MM.1S (cell line): Measurements from ENCODE around the gene TSPAN15.

Experiments used
- DNase-seq: peaks from one replicate; pipeline ENCODE4 v3.0.0-alpha.2; 2015
- H2AFZ ChIP-seq: fragments of 300-600 bp; sonication (generic); 2 replicates; pipeline ENCODE4 v1.6.0; 2016; ENCODE audit warnings: antibody characterized with exemption, low read length
- H3F3A ChIP-seq: fragments of 300-600 bp; sonication (generic); 2 replicates; pipeline ENCODE4 v1.6.1; 2016; ENCODE audit warnings: mild to moderate bottlenecking, antibody characterized with exemption, low read length, moderate library complexity, mixed read lengths; ENCODE audit not compliant: insufficient read depth
- H3K27ac ChIP-seq: fragments of 300-600 bp; sonication (generic); 2 replicates; pipeline ENCODE4 v1.5.1; 2016; ENCODE audit warnings: mild to moderate bottlenecking, low read length
- H3K27me3 ChIP-seq: fragments of 300-600 bp; sonication (generic); replicated peaks from 2 replicates; pipeline ENCODE4 v1.6.0; 2016; ENCODE audit warnings: low read length; ENCODE audit not compliant: insufficient read depth
- H3K36me3 ChIP-seq: fragments of 300-600 bp; sonication (generic); replicated peaks from 2 replicates; pipeline ENCODE4 v1.6.1; 2016; ENCODE audit warnings: mild to moderate bottlenecking, low read length, mixed read lengths; ENCODE audit not compliant: insufficient read depth
- H3K4me1 ChIP-seq: fragments of 300-600 bp; sonication (generic); 2 replicates; pipeline ENCODE4 v1.6.1; 2016; ENCODE audit warnings: low read length, mixed read lengths
- H3K4me2 ChIP-seq: fragments of 300-600 bp; sonication (generic); 2 replicates; pipeline ENCODE4 v1.6.0; 2016; ENCODE audit warnings: low read depth, low read length
- H3K4me3 ChIP-seq: fragments of 300-600 bp; sonication (generic); 2 replicates; pipeline ENCODE4 v1.5.1; 2016; ENCODE audit warnings: low read length, mixed read lengths
- H3K79me2 ChIP-seq: fragments of 300-600 bp; sonication (generic); 2 replicates; pipeline ENCODE4 v1.6.1; 2016; ENCODE audit warnings: mixed run types, low read length, mixed read lengths
- H3K9ac ChIP-seq: fragments of 300-600 bp; sonication (generic); 2 replicates; pipeline ENCODE4 v1.6.1; 2016; ENCODE audit warnings: low read length, mixed read lengths
- H3K9me2 ChIP-seq: fragments of 300-600 bp; sonication (generic); replicated peaks from 2 replicates; pipeline ENCODE4 v1.6.1; 2016; ENCODE audit warnings: mild to moderate bottlenecking, low read length, mixed read lengths; ENCODE audit not compliant: insufficient read depth
- H3K9me3 ChIP-seq: fragments of 300-600 bp; sonication (generic); replicated peaks from 2 replicates; pipeline ENCODE4 v1.6.1; 2016; ENCODE audit warnings: mild to moderate bottlenecking, low read length, mixed read lengths; ENCODE audit not compliant: insufficient read depth
- H4K20me1 ChIP-seq: fragments of 300-600 bp; sonication (generic); 2 replicates; pipeline ENCODE4 v1.6.1; 2016; ENCODE audit warnings: mild to moderate bottlenecking, low read length, moderate library complexity, mixed read lengths; ENCODE audit not compliant: insufficient read depth
- EZH2 ChIP-seq: fragments of 300-600 bp; sonication (generic); optimal IDR thresholded peaks from 2 replicates; pipeline ENCODE3; 2017; ENCODE audit warnings: low read depth, mild to moderate bottlenecking, antibody characterized with exemption, low read length, mixed read lengths
- EZH2phosphoT487 ChIP-seq: fragments of 300-600 bp; sonication (generic); IDR thresholded peaks from 2 replicates; pipeline ENCODE4 v1.6.1; 2018; ENCODE audit warnings: antibody characterized with exemption, low read length
- TF ChIP-seq, protein P1 (sequence below): fragments of 300-600 bp; sonication (generic); IDR thresholded peaks from 2 replicates; pipeline ENCODE4 v1.5.1; 2016; ENCODE audit warnings: antibody characterized with exemption, low read length, mixed read lengths

Gene TSPAN15

GRCh38 chr10:69461243-69462025 is 10.2 kb downstream of the TSPAN15 start:
- Histone ChIP-seq H3K27me3 (no peaks in the 10 kb centered on the region), H3K9me2 (no peaks in the 10 kb centered on the region), H2AFZ (no peak overlapping the region), H3K79me2 (no peaks in the 10 kb centered on the region), H3K4me3 (no peak overlapping the region), H3K4me2 (no peak overlapping the region), H3K4me1 (no peaks in the 10 kb centered on the region), H3K9ac (no peak overlapping the region), H3K9me3 (no peaks in the 10 kb centered on the region), H3F3A (no peaks in the 10 kb centered on the region), H3K27ac (no peak overlapping the region), H3K36me3 (no peaks in the 10 kb centered on the region), H4K20me1 (no peaks in the 10 kb centered on the region)
- DNase-seq, result no peak
- no peak for TF ChIP-seq EZH2phosphoT487

GRCh38 chr10:69463886-69464285 is 12.6 kb downstream of the TSPAN15 start:
- Histone ChIP-seq H3F3A (no peaks in the 10 kb centered on the region), H3K9ac (no peak overlapping the region), H3K27ac (no peak overlapping the region), H2AFZ (no peak overlapping the region), H3K27me3 (no peaks in the 10 kb centered on the region), H3K4me1 (no peaks in the 10 kb centered on the region), H3K79me2 (no peaks in the 10 kb centered on the region), H3K36me3 (no peaks in the 10 kb centered on the region), H4K20me1 (no peaks in the 10 kb centered on the region), H3K9me2 (no peaks in the 10 kb centered on the region), H3K4me2 (no peak overlapping the region), H3K4me3 (no peak overlapping the region), H3K9me3 (no peaks in the 10 kb centered on the region)
- TF ChIP-seq, protein P1, sequence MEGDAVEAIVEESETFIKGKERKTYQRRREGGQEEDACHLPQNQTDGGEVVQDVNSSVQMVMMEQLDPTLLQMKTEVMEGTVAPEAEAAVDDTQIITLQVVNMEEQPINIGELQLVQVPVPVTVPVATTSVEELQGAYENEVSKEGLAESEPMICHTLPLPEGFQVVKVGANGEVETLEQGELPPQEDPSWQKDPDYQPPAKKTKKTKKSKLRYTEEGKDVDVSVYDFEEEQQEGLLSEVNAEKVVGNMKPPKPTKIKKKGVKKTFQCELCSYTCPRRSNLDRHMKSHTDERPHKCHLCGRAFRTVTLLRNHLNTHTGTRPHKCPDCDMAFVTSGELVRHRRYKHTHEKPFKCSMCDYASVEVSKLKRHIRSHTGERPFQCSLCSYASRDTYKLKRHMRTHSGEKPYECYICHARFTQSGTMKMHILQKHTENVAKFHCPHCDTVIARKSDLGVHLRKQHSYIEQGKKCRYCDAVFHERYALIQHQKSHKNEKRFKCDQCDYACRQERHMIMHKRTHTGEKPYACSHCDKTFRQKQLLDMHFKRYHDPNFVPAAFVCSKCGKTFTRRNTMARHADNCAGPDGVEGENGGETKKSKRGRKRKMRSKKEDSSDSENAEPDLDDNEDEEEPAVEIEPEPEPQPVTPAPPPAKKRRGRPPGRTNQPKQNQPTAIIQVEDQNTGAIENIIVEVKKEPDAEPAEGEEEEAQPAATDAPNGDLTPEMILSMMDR, result no peak
- no peak for TF ChIP-seq EZH2
- no peak for TF ChIP-seq EZH2phosphoT487
- DNase-seq, result no peak

GRCh38 chr10:69464401-69464800 is 13.1 kb downstream of the TSPAN15 start:
- no peaks in the 10 kb centered on the region for H3K27me3 ChIP-seq
- no peak overlapping the region for H3K4me2 ChIP-seq
- no peak overlapping the region for H3K27ac ChIP-seq
- no peaks in the 10 kb centered on the region for H3F3A ChIP-seq
- no peak overlapping the region for H3K4me3 ChIP-seq
- no peak overlapping the region for H3K9ac ChIP-seq
- H3K9me2 ChIP-seq, result no peaks in the 10 kb centered on the region
- DNase-seq, result no peak
- no peaks in the 10 kb centered on the region for H3K36me3 ChIP-seq
- no peaks in the 10 kb centered on the region for H4K20me1 ChIP-seq
- H3K9me3 ChIP-seq, result no peaks in the 10 kb centered on the region
- no peaks in the 10 kb centered on the region for H3K4me1 ChIP-seq
- TF ChIP-seq, protein P1, result no peak
- TF ChIP-seq EZH2phosphoT487, result no peak
- TF ChIP-seq EZH2, result no peak
- no peak overlapping the region for H2AFZ ChIP-seq
- no peaks in the 10 kb centered on the region for H3K79me2 ChIP-seq

- no peak overlapping the region for H3K9ac ChIP-seq
- TF ChIP-seq, protein P1, result no peak
- no peak for TF ChIP-seq EZH2phosphoT487
- TF ChIP-seq EZH2, result no peak
- no peak for DNase-seq
- H3K4me3 ChIP-seq, result no peak overlapping the region
- H3F3A ChIP-seq, result no peaks in the 10 kb centered on the region
- no peaks in the 10 kb centered on the region for H3K4me1 ChIP-seq
- no peaks in the 10 kb centered on the region for H3K9me3 ChIP-seq
- H3K36me3 ChIP-seq, result no peaks in the 10 kb centered on the region
- H3K27me3 ChIP-seq, result no peaks in the 10 kb centered on the region
- H4K20me1 ChIP-seq, result no peaks in the 10 kb centered on the region
- no peaks in the 10 kb centered on the region for H3K79me2 ChIP-seq
- H3K9me2 ChIP-seq, result no peaks in the 10 kb centered on the region
- no peak overlapping the region for H3K4me2 ChIP-seq
- no peak overlapping the region for H3K27ac ChIP-seq
- no peak overlapping the region for H2AFZ ChIP-seq
Measured at GRCh38 chr10:69464801-69465401, 13.6 kb downstream of the TSPAN15 start.
